Fibroblast of skin of right quadriceps (primary cell): ENCODE results near the gene ASAP2.
"Not testable (repeated sequence)": the region's sequence is repeated elsewhere in the genome, so short reads cannot be mapped to it uniquely, and the experiment has no call there.

Experiments used
- DNase-seq: peaks from one replicate; pipeline ENCODE4 v3.0.0-alpha.2; 2013

ASAP2 gene

GRCh38 chr2:9256147-9256546 is 49.5 kb downstream of the ASAP2 start:
- no peak for DNase-seq

GRCh38 chr2:9256570-9257043 is 50.0 kb downstream of the ASAP2 start:
- DNase-seq, result peak; percentile 61

- DNase-seq, result no peak
Observed at GRCh38 chr2:9258501-9258900, 51.9 kb downstream of the ASAP2 start.

- DNase-seq, result no peak
Observed at GRCh38 chr2:9258953-9259399, 52.4 kb downstream of the ASAP2 start.

- no peak for DNase-seq
Observed at GRCh38 chr2:9260464-9260918, 53.9 kb downstream of the ASAP2 start.

GRCh38 chr2:9261231-9261883 is 54.7 kb downstream of the ASAP2 start:
- DNase-seq, result peak; percentile 31

- DNase-seq, result no peak
Observed at GRCh38 chr2:9262671-9263171, 56.1 kb downstream of the ASAP2 start.

- DNase-seq, result no peak
Observed at GRCh38 chr2:9263428-9263827, 56.8 kb downstream of the ASAP2 start.

GRCh38 chr2:9264301-9264700 is 57.7 kb downstream of the ASAP2 start:
- no peak for DNase-seq

- no peak for DNase-seq
Observed at GRCh38 chr2:9266711-9267110, 60.1 kb downstream of the ASAP2 start.

GRCh38 chr2:9267286-9267685 is 60.7 kb downstream of the ASAP2 start:
- not testable (repeated sequence) for DNase-seq

GRCh38 chr2:9268301-9269080 is 61.9 kb downstream of the ASAP2 start:
- DNase-seq, result no peak

GRCh38 chr2:9269295-9269694 is 62.7 kb downstream of the ASAP2 start:
- DNase-seq, result no peak

- DNase-seq, result no peak
Observed at GRCh38 chr2:9269695-9270360, 63.2 kb downstream of the ASAP2 start.

- DNase-seq, result no peak
Observed at GRCh38 chr2:9271091-9271490, 64.5 kb downstream of the ASAP2 start.

GRCh38 chr2:9271691-9272090 is 65.1 kb downstream of the ASAP2 start:
- no peak for DNase-seq

- DNase-seq, result no peak
Observed at GRCh38 chr2:9273486-9274130, 67.0 kb downstream of the ASAP2 start.

- no peak for DNase-seq
Observed at GRCh38 chr2:9274701-9275343, 68.2 kb downstream of the ASAP2 start.

- DNase-seq, result no peak
Observed at GRCh38 chr2:9275399-9275798, 68.8 kb downstream of the ASAP2 start.

GRCh38 chr2:9276074-9276473 is 69.5 kb downstream of the ASAP2 start:
- DNase-seq, result no peak

GRCh38 chr2:9276901-9277451 is 70.4 kb downstream of the ASAP2 start:
- no peak for DNase-seq

GRCh38 chr2:9278439-9278838 is 71.8 kb downstream of the ASAP2 start:
- no peak for DNase-seq
